IMR-90 (cell line): Measurements from ENCODE around the gene ARMC8. TPM values are rescaled to one million over a fixed set of nuclear protein-coding genes. Genes with fewer than 3 reads are reported as not detected.

Experiments used
- ATAC-seq: fragments of 200-7000 bp; cut with Tn5 transposase; 2 replicates; pipeline ENCODE4 v1.9.1; 2020; ENCODE audit warnings: low read depth, mild to moderate bottlenecking, moderate library complexity
- BruUV-seq: library from RNA; stranded (reverse); fragments of 400-500 nt; replicated peaks from 2 replicates; lab custom pipeline; 2021; lab: Mats Ljungman, UMichigan
- CTCF ChIA-PET: fragments of 300-600 bp; formaldehyde crosslinking; extraction: SDS; loops from one replicate; lab custom pipeline; 2021; ENCODE audit warnings: antibody characterized with exemption; lab: Yijun Ruan, JAX
- POLR2A ChIA-PET: fragments of 300-600 bp; sonication (Branson Sonifier 250); formaldehyde crosslinking; loops from one replicate; lab custom pipeline; 2022; ENCODE audit warnings: antibody characterized with exemption; ENCODE audit not compliant: unreplicated experiment; lab: Charles Lee
- DNase-seq: peaks from one replicate; pipeline ENCODE4 v3.0.0; 2013
- H2AFZ ChIP-seq: replicated peaks from 2 replicates; pipeline ENCODE3; 2013; ENCODE audit warnings: low read length, mild to moderate bottlenecking; ENCODE audit not compliant: poor library complexity
- H2AK5ac ChIP-seq: 2 replicates; pipeline ENCODE4 v1.6.1; 2013; ENCODE audit warnings: low read depth, low read length, inconsistent platforms
- H2AK9ac ChIP-seq: replicated peaks from 2 replicates; pipeline ENCODE3; 2013; ENCODE audit warnings: mild to moderate bottlenecking, low read depth, low read length, moderate library complexity; ENCODE audit not compliant: poor library complexity
- H2BK120ac ChIP-seq: 2 replicates; pipeline ENCODE4 v1.6.1; 2013; ENCODE audit warnings: low read depth, low read length, inconsistent platforms
- H2BK15ac ChIP-seq: 3 replicates; pipeline ENCODE4 v1.6.1; 2013; ENCODE audit warnings: low read depth, low read length, inconsistent platforms
- H2BK20ac ChIP-seq: 2 replicates; pipeline ENCODE4 v1.6.1; 2013; ENCODE audit warnings: low read depth, mild to moderate bottlenecking, inconsistent platforms, low read length, moderate library complexity
- H2BK5ac ChIP-seq: 2 replicates; pipeline ENCODE4 v1.6.1; 2013; ENCODE audit warnings: mild to moderate bottlenecking, low read depth, low read length, inconsistent platforms; ENCODE audit not compliant: poor library complexity, severe bottlenecking
- H3K14ac ChIP-seq: replicated peaks from 2 replicates; pipeline ENCODE4 v1.6.1; 2013; ENCODE audit warnings: low read depth, low read length, inconsistent platforms
- H3K18ac ChIP-seq: 2 replicates; pipeline ENCODE4 v1.6.1; 2013; ENCODE audit warnings: low read depth, low read length, control low read depth
- H3K23ac ChIP-seq: 2 replicates; pipeline ENCODE4 v1.6.1; 2013; ENCODE audit warnings: low read depth, low read length, inconsistent platforms
- H3K27ac ChIP-seq: 2 replicates; pipeline ENCODE4 v1.5.1; 2013; ENCODE audit warnings: mild to moderate bottlenecking, control low read depth, low read length; ENCODE audit not compliant: insufficient read depth
- H3K27me3 ChIP-seq: 2 replicates; pipeline ENCODE4 v1.6.1; 2013; ENCODE audit warnings: low read length; ENCODE audit not compliant: control insufficient read depth, insufficient read depth
- H3K36me3 ChIP-seq: 2 replicates; pipeline ENCODE4 v1.6.1; 2013; ENCODE audit warnings: low read length, mixed read lengths; ENCODE audit not compliant: control insufficient read depth, insufficient read depth
- H3K4ac ChIP-seq: 2 replicates; pipeline ENCODE4 v1.6.1; 2013; ENCODE audit warnings: low read depth, low read length, inconsistent platforms
- H3K4me1 ChIP-seq: 2 replicates; pipeline ENCODE4 v1.6.1; 2013; ENCODE audit warnings: low read length, mixed read lengths; ENCODE audit not compliant: control insufficient read depth, insufficient read depth
- H3K4me2 ChIP-seq: 2 replicates; pipeline ENCODE4 v1.6.1; 2013; ENCODE audit warnings: low read depth, mild to moderate bottlenecking, control low read depth, low read length, moderate library complexity
- H3K4me3 ChIP-seq: 2 replicates; pipeline ENCODE4 v1.5.1; 2013; ENCODE audit warnings: low read depth, mild to moderate bottlenecking, control low read depth, low read length, moderate library complexity; ENCODE audit not compliant: insufficient read depth
- H3K56ac ChIP-seq: 2 replicates; pipeline ENCODE4 v1.6.1; 2013; ENCODE audit warnings: low read length, inconsistent platforms; ENCODE audit not compliant: insufficient read depth; ENCODE audit errors: extremely low read depth
- H3K79me1 ChIP-seq, 2 experiments: 2 replicates each; pipeline ENCODE4 v1.6.1; 2013; ENCODE audit warnings: low read length in 2 of 2, inconsistent platforms in 1 of 2, low read depth in 1 of 2
- H3K9ac ChIP-seq: 2 replicates; pipeline ENCODE4 v1.6.1; 2013; ENCODE audit warnings: low read depth, low read length, control low read depth
- H3K9me1 ChIP-seq: 2 replicates; pipeline ENCODE4 v1.6.1; 2013; ENCODE audit warnings: low read length, inconsistent platforms; ENCODE audit not compliant: insufficient read depth
- H3K9me3 ChIP-seq: 2 replicates; pipeline ENCODE4 v1.6.1; 2013; ENCODE audit warnings: low read length; ENCODE audit not compliant: control insufficient read depth, insufficient read depth
- H4K20me1 ChIP-seq: 2 replicates; pipeline ENCODE4 v1.6.1; 2013; ENCODE audit warnings: low read length, inconsistent platforms; ENCODE audit not compliant: insufficient read depth
- H4K5ac ChIP-seq: 2 replicates; pipeline ENCODE4 v1.6.1; 2013; ENCODE audit warnings: mild to moderate bottlenecking, low read depth, low read length, control low read depth
- H4K8ac ChIP-seq, 2 experiments: 2 replicates each; pipeline ENCODE4 v1.6.1; 2013; ENCODE audit warnings: low read depth in 2 of 2, low read length in 2 of 2, control low read depth in 1 of 2, inconsistent platforms in 1 of 2
- H4K91ac ChIP-seq: 2 replicates; pipeline ENCODE4 v1.6.1; 2013; ENCODE audit warnings: low read depth, low read length, inconsistent platforms; ENCODE audit not compliant: insufficient read depth
- CEBPB ChIP-seq: IDR thresholded peaks from 2 replicates; pipeline ENCODE4 v1.6.1; 2012; ENCODE audit warnings: low read depth, low read length, improper control_type of control experiment
- FOS ChIP-seq: fragments of 150-350 bp; IDR thresholded peaks from 2 replicates; pipeline ENCODE4 v1.6.1; 2016; ENCODE audit warnings: low read depth, low read length
- WGBS, 2 experiments: methylation state at CpG; one replicate each; pipeline versions ENCODE4 v1.1.5 to v1.1.7; 2013; ENCODE audit warnings: missing lambda C conversion rate in 2 of 2; ENCODE audit not compliant: insufficient read length in 1 of 2; ENCODE audit errors: extremely low coverage in 2 of 2; 5-methylcytosine and 5-hydroxymethylcytosine counted together
- dilution Hi-C: fragments of 300-500 bp; cut with HindIII; formaldehyde crosslinking; loops from one replicate; pipeline ENCODE4 v1.14.3; 2018; ENCODE audit warnings: low sequenced_read_pairs; ENCODE audit not compliant: unreplicated experiment
- in situ Hi-C: fragments of 300-500 bp; cut with MboI; formaldehyde crosslinking; loops from 3 replicates; pipeline ENCODE4 v1.14.3; 2019; ENCODE audit warnings: low sequenced_read_pairs, inconsistent platforms, mixed read lengths
- intact Hi-C: fragments of 100-400 bp; cut with micrococcal nuclease; formaldehyde crosslinking; loops from 2 replicates; pipeline ENCODE4 v1.10.0; 2022
- polyA plus RNA-seq, 3 experiments: library from polyadenylated mRNA; depleted of rRNA; stranded (reverse); fragments of >200 nt; gene quantifications; 2 replicates each; pipeline ENCODE4 v1.2.3, GENCODE V29; 2012; ENCODE audit warnings: low replicate concordance in 1 of 3
- total RNA-seq: library from RNA; depleted of rRNA; stranded (reverse); fragments of >200 nt; gene quantifications from 2 replicates; pipeline ENCODE4 v1.2.3, GENCODE V29; 2012

The ARMC8 gene
- total and polyA plus RNA-seq, 2 of the 4 experiments (the other 2 are of a cell fraction) = 39.1 to 75.1 TPM

GRCh38 chr3:138219255-138219654, 32.2 kb downstream of the ARMC8 start:
- dilution Hi-C loops = no loop called here

More at GRCh38 chr3:138219255-138219654, 32.2 kb downstream of the ARMC8 start:
- no peak overlapping the region for H4K91ac ChIP-seq
- H2AK5ac ChIP-seq = no peak overlapping the region
- H2AFZ ChIP-seq = no peak overlapping the region
- no peak overlapping the region for H3K4me2 ChIP-seq
- H3K9me3 ChIP-seq = no peaks in the 10 kb centered on the region
- ATAC-seq (no peak), DNase-seq (no peak)
- H3K4me3 ChIP-seq = no peak overlapping the region
- in situ Hi-C loops (no loop called here), intact Hi-C loops (no loop called here)
- H2AK9ac ChIP-seq = no peak overlapping the region
- no peaks in the 10 kb centered on the region for H3K9me1 ChIP-seq
- no peaks in the 10 kb centered on the region for H3K27me3 ChIP-seq
- no CpG with 5 or more reads among the region's 1 CpG for whole genome bisulfite sequencing, 2 experiments
- 0 out of 2 replicates have a peak, but pooled peaks cover 2% of the 10 kb centered on the region for H3K4me1 ChIP-seq
- H2BK20ac ChIP-seq = no peak overlapping the region
- H4K5ac ChIP-seq = no peak overlapping the region
- H2BK5ac ChIP-seq = no peak overlapping the region
- H2BK120ac ChIP-seq = no peak overlapping the region
- H3K23ac ChIP-seq = no peak overlapping the region
- H3K18ac ChIP-seq = no peak overlapping the region
- H3K79me1 ChIP-seq = peaks cover 12 to 17% of the 10 kb centered on the region in 2 experiments
- no peak overlapping the region for H3K27ac ChIP-seq
- no peak overlapping the region for H4K8ac ChIP-seq
- H4K20me1 ChIP-seq = peaks cover 3% of the 10 kb centered on the region; the same call in 1 of the 2 replicates
- no peak overlapping the region for H2BK15ac ChIP-seq
- H3K9ac ChIP-seq = no peak overlapping the region
- POLR2A ChIA-PET = no interaction called here
- H3K14ac ChIP-seq = no peak overlapping the region
- TF ChIP-seq FOS = no peak
- 0 out of 2 replicates have a peak, but pooled peaks have one; percentile 7 for TF ChIP-seq CEBPB
- H3K56ac ChIP-seq = no peak overlapping the region
- BruUV-seq = no TSS peak
- CTCF ChIA-PET = interaction anchor here (0.8 to 1.5 kb wide), 2 partner anchors 11 to 23 kb away, joined by 3 read pairs; no protein-coding TSS in a partner anchor
- H3K4ac ChIP-seq = no peak overlapping the region
- H3K36me3 ChIP-seq = peaks cover 6% of the 10 kb centered on the region
